Effector CD8-positive, alpha-beta T cell (primary cell): Measurements from ENCODE around the gene SPIRE1.

Experiments
- DNase-seq: peaks from one replicate; lab custom pipeline; 2025; lab: John Stamatoyannopoulos, UW

Gene SPIRE1

DNA sequence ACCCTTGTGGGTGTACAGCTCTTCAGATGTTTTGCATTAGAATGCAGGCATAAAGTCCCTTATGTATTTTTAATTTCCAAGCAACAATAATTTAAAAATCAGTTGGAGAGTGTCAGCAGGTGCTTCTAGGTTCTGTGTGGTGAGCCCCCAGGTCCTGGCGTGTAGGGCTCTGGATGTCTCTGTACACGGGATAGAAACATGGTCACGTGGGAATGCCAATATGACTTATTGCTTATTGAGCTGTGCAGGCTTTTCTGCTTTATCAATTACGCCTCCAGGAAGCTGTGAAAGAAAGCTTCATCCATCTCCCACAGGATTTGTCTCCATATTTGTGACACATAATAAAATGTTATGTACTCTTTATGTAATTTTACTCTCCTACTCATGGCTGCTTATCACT, 212.4 kb downstream of the SPIRE1 start:
- no peak for DNase-seq

- DNase-seq = no peak
Observed at GRCh38 chr18:12443551-12443950, 214.4 kb downstream of the SPIRE1 start.

DNA sequence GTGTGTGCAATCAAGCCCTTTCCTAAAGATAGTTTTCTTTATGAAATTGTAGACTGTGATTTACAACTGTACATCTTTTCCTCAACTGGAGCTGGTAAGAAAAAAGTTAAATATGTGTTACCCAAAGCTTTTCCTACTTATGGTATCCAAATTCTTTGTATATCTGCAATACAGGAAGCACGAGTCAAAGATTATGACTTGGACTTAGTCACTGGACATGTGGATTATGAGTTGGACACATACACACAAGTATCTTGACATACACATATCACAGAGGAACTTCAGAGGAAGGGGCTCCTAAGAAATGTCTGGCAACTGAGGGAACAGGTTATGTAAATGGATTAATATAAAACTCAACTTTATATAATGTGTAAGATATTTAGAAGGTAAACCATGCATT, 215.0 kb downstream of the SPIRE1 start:
- no peak for DNase-seq

GRCh38 chr18:12441475-12442034, 216.4 kb downstream of the SPIRE1 start:
- DNase-seq = no peak

- no peak for DNase-seq
Observed at GRCh38 chr18:12438257-12438656, 219.7 kb downstream of the SPIRE1 start.

GRCh38 chr18:12435867-12436266, 222.0 kb downstream of the SPIRE1 start:
- DNase-seq = no peak

- DNase-seq = no peak
Observed at GRCh38 chr18:12434541-12434929, 223.4 kb downstream of the SPIRE1 start.

DNA sequence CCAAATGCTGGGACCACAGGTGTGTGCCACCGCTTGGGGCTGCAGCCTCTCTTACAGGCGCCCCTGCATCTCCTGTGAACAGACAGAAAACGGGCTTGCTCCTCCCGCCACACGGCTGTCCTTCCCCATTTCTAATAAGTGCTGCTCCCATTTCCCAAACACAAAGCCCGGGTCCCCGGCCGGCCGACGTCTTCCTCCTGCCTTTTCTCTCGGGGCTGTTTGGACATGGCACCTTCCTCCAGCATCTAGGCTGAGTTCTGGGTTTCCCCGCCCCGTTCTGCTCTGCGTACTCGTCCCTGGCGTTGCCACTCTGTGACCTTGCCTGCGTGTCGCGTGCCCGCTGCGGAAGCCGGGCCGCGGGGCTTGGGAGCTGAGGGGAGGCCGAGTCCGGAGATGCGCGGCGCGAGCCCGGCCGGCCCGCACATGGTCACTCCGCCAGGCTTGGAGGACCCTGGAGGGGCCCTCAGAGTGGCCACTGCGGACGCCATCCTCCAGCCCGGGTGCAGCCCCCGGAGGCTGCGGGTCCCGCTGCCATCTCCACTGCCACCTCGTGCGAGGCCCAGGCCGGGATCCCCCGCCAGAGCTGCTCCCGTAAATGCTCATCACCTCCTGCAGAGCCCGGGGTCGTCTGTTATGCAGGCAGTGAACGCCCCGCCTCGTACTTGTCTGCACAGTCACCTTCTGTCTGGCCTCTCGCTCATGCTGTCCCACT, 223.9 kb downstream of the SPIRE1 start:
- DNase-seq = no peak

GRCh38 chr18:12432881-12433280, 225.0 kb downstream of the SPIRE1 start:
- no peak for DNase-seq

- no peak for DNase-seq
Observed at GRCh38 chr18:12432196-12432595, 225.7 kb downstream of the SPIRE1 start.

GRCh38 chr18:12431561-12431960, 226.3 kb downstream of the SPIRE1 start:
- DNase-seq = no peak

DNA sequence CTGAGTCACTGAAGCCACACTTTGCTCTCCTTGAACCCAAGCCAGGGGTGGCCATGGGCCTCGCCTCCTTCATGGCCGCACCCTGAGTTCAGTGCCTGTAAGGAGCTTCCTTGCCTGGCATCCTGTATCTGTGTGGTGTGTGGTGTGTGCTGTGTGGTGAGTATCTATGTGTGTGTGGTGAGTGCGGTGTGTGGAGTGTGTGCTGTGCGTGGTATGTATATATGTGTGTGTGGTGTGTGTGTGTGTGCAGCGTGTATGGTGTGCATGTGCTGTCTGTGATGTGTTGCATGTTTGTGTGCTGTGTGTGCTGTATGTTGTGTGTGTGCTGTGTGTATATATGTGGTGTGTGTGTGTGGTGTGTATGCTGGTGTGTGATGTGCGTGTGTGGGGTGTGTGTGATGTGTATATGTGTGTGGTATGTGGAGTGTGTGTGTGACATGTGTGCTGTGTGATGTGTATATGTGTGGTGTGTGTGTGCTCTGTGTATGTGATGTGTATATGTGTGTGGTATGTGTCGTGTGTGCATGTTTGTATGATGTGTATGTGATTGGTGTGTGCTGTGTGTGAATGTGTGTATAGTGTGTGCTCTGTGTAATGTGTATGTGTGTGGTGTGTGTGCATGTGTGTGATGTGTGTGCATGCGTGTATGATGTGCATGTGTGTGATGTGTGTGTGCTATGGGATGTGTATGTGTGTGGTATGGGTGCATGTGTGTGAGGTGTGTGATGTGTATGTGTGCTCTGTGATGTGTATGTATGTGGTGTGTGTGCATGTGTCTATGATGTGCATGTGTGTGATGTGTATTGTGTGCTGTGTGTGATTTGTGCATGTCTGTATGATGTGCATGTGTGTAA, 227.5 kb downstream of the SPIRE1 start:
- no peak for DNase-seq

- no peak for DNase-seq
Observed at GRCh38 chr18:12429556-12429955, 228.4 kb downstream of the SPIRE1 start.

GRCh38 chr18:12428923-12429322, 229.0 kb downstream of the SPIRE1 start:
- no peak for DNase-seq

DNA sequence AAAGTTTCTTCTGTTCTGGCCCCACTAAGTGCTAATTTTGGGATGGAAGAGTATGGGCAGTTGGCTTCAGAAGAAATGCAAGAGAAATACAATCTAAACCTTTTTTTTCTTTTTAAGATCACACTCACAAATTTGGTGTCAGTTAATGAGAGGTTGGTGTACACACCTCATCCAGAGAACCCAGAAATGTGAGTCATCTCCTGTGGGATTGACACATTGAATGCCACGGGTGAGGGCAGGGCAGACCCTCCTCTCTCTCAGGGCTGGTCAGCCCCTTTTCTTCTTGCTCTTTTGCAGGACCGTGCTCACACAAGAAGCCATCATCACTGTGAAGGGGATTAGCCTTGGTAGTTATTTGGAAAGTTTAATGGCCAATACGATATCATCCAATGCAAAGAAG, 231.0 kb downstream of the SPIRE1 start:
- DNase-seq = no peak

- DNase-seq = no peak
Observed at GRCh38 chr18:12424252-12424651, 233.7 kb downstream of the SPIRE1 start.

GRCh38 chr18:12423820-12424219, 234.1 kb downstream of the SPIRE1 start:
- DNase-seq = no peak

GRCh38 chr18:12423393-12423792, 234.5 kb downstream of the SPIRE1 start:
- no peak for DNase-seq

- no peak for DNase-seq
Observed at GRCh38 chr18:12422936-12423335, 235.0 kb downstream of the SPIRE1 start.

DNA sequence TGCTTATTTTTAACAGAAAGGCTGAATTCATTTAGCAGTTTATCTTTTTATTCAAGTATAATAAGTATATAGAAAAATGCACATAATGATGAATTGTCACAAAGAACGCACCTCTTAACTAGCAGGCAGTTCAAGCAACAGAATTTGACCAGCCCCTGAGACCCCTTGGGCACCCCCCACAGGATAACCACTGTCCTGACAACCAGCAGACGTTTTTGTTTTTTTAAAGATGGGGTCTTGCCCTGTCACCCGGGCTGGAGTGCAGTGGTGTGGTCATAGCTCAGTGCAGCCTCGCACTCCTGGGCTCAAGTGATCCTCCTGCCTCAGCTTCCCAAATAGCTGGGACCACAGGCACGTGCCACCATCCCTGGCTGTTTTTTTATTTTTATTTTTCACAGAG, 236.2 kb downstream of the SPIRE1 start:
- DNase-seq = no peak

- no peak for DNase-seq
Observed at GRCh38 chr18:12420821-12421421, 237.0 kb downstream of the SPIRE1 start.

DNA sequence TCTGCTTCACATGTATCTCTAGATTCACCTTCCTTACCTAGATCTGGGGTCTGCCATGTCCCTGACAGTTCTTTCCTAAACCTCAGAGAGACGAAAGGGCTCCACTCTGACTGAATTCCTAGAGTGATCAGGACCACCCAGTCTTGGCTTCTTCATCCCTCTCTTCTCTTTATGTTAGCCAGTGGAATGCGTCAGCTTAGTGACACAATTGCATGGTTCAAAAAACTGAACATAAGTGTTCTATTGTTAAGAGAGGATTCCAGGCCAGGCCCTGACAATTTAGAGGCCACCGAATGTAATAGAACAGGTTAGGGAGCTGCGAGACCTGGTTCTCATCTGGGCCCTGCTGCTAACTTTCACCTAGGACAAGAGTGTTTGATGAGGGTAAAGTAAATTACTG, 240.2 kb downstream of the SPIRE1 start:
- no peak for DNase-seq
